HEK293 (cell line): ENCODE results near the gene N4BP3.

ENCODE experiments used
- CTCF ChIA-PET: fragments of 350-600 bp; formaldehyde crosslinking; extraction: SDS; loops from one replicate; lab custom pipeline; 2021; ENCODE audit warnings: antibody characterized with exemption; lab: Yijun Ruan, JAX
- POLR2A ChIA-PET: fragments of 300-600 bp; formaldehyde crosslinking; extraction: SDS; loops from one replicate; lab custom pipeline; 2020; ENCODE audit warnings: antibody characterized with exemption, inconsistent platforms; lab: Yijun Ruan, JAX
- H3K27ac ChIP-seq: fragments of 200-500 bp; sonication (Bioruptor generic); 2 replicates; pipeline ENCODE4 v1.5.1; 2014; ENCODE audit warnings: low read depth, low read length, control low read depth, inconsistent platforms; ENCODE audit errors: extremely low read depth
- H3K36me3 ChIP-seq, 2 experiments: fragments of 200-500 bp in 1 of 2; sonication (Bioruptor generic) in 1 of 2; 1 replicate in 1 of 2; 2 replicates in 1 of 2; pipeline ENCODE4 v1.5.1; 2014 to 2017; ENCODE audit warnings: inconsistent platforms in 2 of 2, low read length in 2 of 2; ENCODE audit not compliant: control insufficient read depth in 2 of 2, insufficient read depth in 1 of 2
- H3K4me1 ChIP-seq: fragments of 200-500 bp; sonication (Bioruptor generic); 2 replicates; pipeline ENCODE4 v1.5.1; 2014; ENCODE audit warnings: mild to moderate bottlenecking, low read length, inconsistent platforms; ENCODE audit not compliant: control insufficient read depth, insufficient read depth
- H3K4me3 ChIP-seq: 2 replicates; pipeline ENCODE4 v1.5.1; 2011; ENCODE audit warnings: low read depth, mild to moderate bottlenecking, control low read depth, low read length, moderate library complexity
- H3K9me3 ChIP-seq: fragments of 200-500 bp; sonication (Bioruptor generic); 2 replicates; pipeline ENCODE4 v1.5.1; 2014; ENCODE audit warnings: low read depth, low read length, inconsistent platforms; ENCODE audit not compliant: control insufficient read depth, insufficient read depth
- GFI1B ChIP-seq: fragments of 450-650 bp; formaldehyde crosslinking; IDR thresholded peaks from 2 replicates; pipeline ENCODE4 v1.5.1; 2016; ENCODE audit warnings: missing biosample characterization, missing genetic modification characterization
- GLI4 ChIP-seq: fragments of 450-650 bp; formaldehyde crosslinking; IDR thresholded peaks from 2 replicates; pipeline ENCODE4 v1.5.1; 2016; ENCODE audit warnings: missing biosample characterization, missing genetic modification characterization
- KLF10 ChIP-seq: fragments of 450-650 bp; IDR thresholded peaks from 2 replicates; pipeline ENCODE4 v1.5.1; 2018; ENCODE audit warnings: missing biosample characterization, mild to moderate bottlenecking, missing genetic modification characterization
- MYNN ChIP-seq: fragments of 450-650 bp; formaldehyde crosslinking; IDR thresholded peaks from 2 replicates; pipeline ENCODE4 v1.5.1; 2016; ENCODE audit warnings: missing biosample characterization, missing genetic modification characterization, borderline replicate concordance
- RBAK ChIP-seq: fragments of 450-650 bp; formaldehyde crosslinking; IDR thresholded peaks from 2 replicates; pipeline ENCODE4 v1.5.1; 2016; ENCODE audit warnings: missing biosample characterization, missing genetic modification characterization
- ZFHX2 ChIP-seq: fragments of 450-650 bp; formaldehyde crosslinking; conservative IDR thresholded peaks from 2 replicates; pipeline ENCODE4 v1.5.1; 2016; ENCODE audit warnings: missing biosample characterization, missing genetic modification characterization
- ZNF114 ChIP-seq: fragments of 450-650 bp; formaldehyde crosslinking; IDR thresholded peaks from 2 replicates; pipeline ENCODE4 v1.5.0; 2017; ENCODE audit warnings: missing biosample characterization, missing genetic modification characterization
- ZNF140 ChIP-seq: fragments of 450-650 bp; formaldehyde crosslinking; IDR thresholded peaks from 2 replicates; pipeline ENCODE4 v1.5.1; 2016; ENCODE audit warnings: missing biosample characterization, missing genetic modification characterization
- ZNF157 ChIP-seq: fragments of 450-650 bp; formaldehyde crosslinking; IDR thresholded peaks from 2 replicates; pipeline ENCODE4 v1.5.1; 2016; ENCODE audit warnings: missing biosample characterization, missing genetic modification characterization
- ZNF16 ChIP-seq: fragments of 450-650 bp; formaldehyde crosslinking; IDR thresholded peaks from 2 replicates; pipeline ENCODE4 v1.5.1; 2016; ENCODE audit warnings: low read depth, missing biosample characterization, missing genetic modification characterization
- ZNF184 ChIP-seq: fragments of 450-650 bp; IDR thresholded peaks from 2 replicates; pipeline ENCODE4 v1.5.1; 2018; ENCODE audit warnings: missing biosample characterization, mild to moderate bottlenecking, missing genetic modification characterization
- ZNF2 ChIP-seq: fragments of 450-650 bp; formaldehyde crosslinking; IDR thresholded peaks from 2 replicates; pipeline ENCODE4 v1.5.1; 2016; ENCODE audit warnings: missing biosample characterization, missing genetic modification characterization
- ZNF214 ChIP-seq: fragments of 450-650 bp; formaldehyde crosslinking; IDR thresholded peaks from 2 replicates; pipeline ENCODE4 v1.5.1; 2017; ENCODE audit warnings: missing biosample characterization, mild to moderate bottlenecking, missing genetic modification characterization, borderline replicate concordance
- ZNF366 ChIP-seq: fragments of 450-650 bp; formaldehyde crosslinking; conservative IDR thresholded peaks from 2 replicates; pipeline ENCODE4 v1.5.1; 2016; ENCODE audit warnings: missing biosample characterization, missing genetic modification characterization
- ZNF394 ChIP-seq: fragments of 450-650 bp; formaldehyde crosslinking; IDR thresholded peaks from 2 replicates; pipeline ENCODE4 v1.5.1; 2016; ENCODE audit warnings: missing biosample characterization, missing genetic modification characterization, mild to moderate bottlenecking, moderate library complexity, borderline replicate concordance
- ZNF513 ChIP-seq: fragments of 450-650 bp; IDR thresholded peaks from 2 replicates; pipeline ENCODE4 v1.5.1; 2018; ENCODE audit warnings: missing biosample characterization, missing genetic modification characterization
- ZNF529 ChIP-seq: fragments of 450-650 bp; formaldehyde crosslinking; IDR thresholded peaks from 2 replicates; pipeline ENCODE4 v1.5.1; 2017; ENCODE audit warnings: missing genetic modification characterization, missing biosample characterization; ENCODE audit not compliant: insufficient replicate concordance
- ZNF548 ChIP-seq: fragments of 450-650 bp; formaldehyde crosslinking; IDR thresholded peaks from 2 replicates; pipeline ENCODE4 v1.5.1; 2016; ENCODE audit warnings: missing biosample characterization, missing genetic modification characterization
- ZNF571 ChIP-seq: fragments of 450-650 bp; formaldehyde crosslinking; IDR thresholded peaks from 2 replicates; pipeline ENCODE4 v1.5.0; 2017; ENCODE audit warnings: missing biosample characterization, missing genetic modification characterization
- ZNF639 ChIP-seq: fragments of 450-650 bp; formaldehyde crosslinking; IDR thresholded peaks from 2 replicates; pipeline ENCODE4 v1.5.1; 2016; ENCODE audit warnings: missing biosample characterization, missing genetic modification characterization

N4BP3 gene

GRCh38 chr5:178155065-178155464 lies 41.7 kb downstream of the N4BP3 start:
- Histone ChIP-seq H3K4me1 (peaks cover 4% of the 10 kb centered on the region; the same call in 1 of the 2 replicates), H3K4me3 (no peak overlapping the region), H3K36me3 (peaks cover 11 to 22% of the 10 kb centered on the region in 2 experiments; a peak in 2 of 3 replicates), H3K27ac (no peak overlapping the region), H3K9me3 (no peaks in the 10 kb centered on the region)
- TF ChIP-seq ZNF548 (tag by site-specific recombination) (no peak), ZNF184 (tag by site-specific recombination) (no peak)
- ChIA-PET CTCF (interaction anchor here (0.6 to 13.3 kb wide), 3 partner anchors 34 to 1043 kb away, joined by 3 to 204 read pairs (median 4); no protein-coding TSS in a partner anchor), POLR2A (interaction anchor here (0.6 kb wide), 1 partner anchor 788 kb away, joined by 4 read pairs; no protein-coding TSS in a partner anchor)

- CTCF ChIA-PET = interaction anchor here (1.2 kb wide), 1 partner anchor 84 kb away, joined by 5 read pairs; no protein-coding TSS in a partner anchor
Measured at GRCh38 chr5:178160176-178160575, 46.8 kb downstream of the N4BP3 start.

GRCh38 chr5:178162481-178162880 lies 49.1 kb downstream of the N4BP3 start:
- CTCF ChIA-PET = interaction anchor here (0.6 to 3.9 kb wide), 6 partner anchors 13 to 161 kb away, joined by 3 to 39 read pairs (median 5); no protein-coding TSS in a partner anchor
- H3K4me3 ChIP-seq = no peak overlapping the region
- no peak overlapping the region for H3K27ac ChIP-seq
- POLR2A ChIA-PET = interaction anchor here (0.8 kb wide), 1 partner anchor 42 kb away, joined by 4 read pairs; the partner anchor contains the start of gene HNRNPAB
- no peak for TF ChIP-seq ZNF366 (tag by site-specific recombination)
- no peak for TF ChIP-seq ZNF571
- no peak for TF ChIP-seq ZNF140
- no peak for TF ChIP-seq MYNN (tag by site-specific recombination)
- TF ChIP-seq ZNF529 (tag by site-specific recombination) = no peak
- TF ChIP-seq ZNF184 (tag by site-specific recombination) = no peak
- TF ChIP-seq KLF10 (tag by site-specific recombination) = no peak
- no peak for TF ChIP-seq GLI4 (tag by site-specific recombination)
- TF ChIP-seq ZNF16 (tag by site-specific recombination) = no peak
- no peak for TF ChIP-seq ZFHX2 (tag by site-specific recombination)
- TF ChIP-seq ZNF513 = no peak
- no peak for TF ChIP-seq ZNF639 (tag by site-specific recombination)
- TF ChIP-seq, all 188 proteins: peak for 0
- H3K4me1 ChIP-seq = no peaks in the 10 kb centered on the region
- H3K9me3 ChIP-seq = no peaks in the 10 kb centered on the region
- no peaks in the 10 kb centered on the region for H3K36me3 ChIP-seq

More at GRCh38 chr5:178160176-178160575, 46.8 kb downstream of the N4BP3 start:
- Histone ChIP-seq H3K4me1 (no peaks in the 10 kb centered on the region), H3K36me3 (no peaks in the 10 kb centered on the region), H3K4me3 (no peak overlapping the region), H3K9me3 (no peaks in the 10 kb centered on the region), H3K27ac (no peak overlapping the region)
- no peak for TF ChIP-seq GFI1B (tag by site-specific recombination)
- TF ChIP-seq ZNF548 (tag by site-specific recombination) = no peak
- TF ChIP-seq ZNF214 (tag by site-specific recombination) = no peak
- no peak for TF ChIP-seq ZNF114 (tag by site-specific recombination)
- TF ChIP-seq ZNF394 (tag by site-specific recombination) = no peak
- no peak for TF ChIP-seq ZNF157 (tag by site-specific recombination)
- TF ChIP-seq RBAK (tag by site-specific recombination) = no peak
- TF ChIP-seq ZNF2 (tag by site-specific recombination) = no peak
- POLR2A ChIA-PET = no interaction called here
